Smooth muscle cell (in vitro differentiated cells): Measurements from ENCODE around the gene CBLN1. TPM values are rescaled to one million over a fixed set of nuclear protein-coding genes. Genes with fewer than 3 reads are reported as not detected.

ENCODE experiments used
- DNase-seq: peaks from one replicate; lab custom pipeline; 2025; ENCODE audit not compliant: unreplicated experiment; lab: John Stamatoyannopoulos, UW
- H2AFZ ChIP-seq: fragments of 200-600 bp; sonication (generic); 2 replicates; pipeline ENCODE4 v1.6.0; 2016; ENCODE audit warnings: antibody characterized with exemption, low read depth, mild to moderate bottlenecking
- H3F3A ChIP-seq: fragments of 200-600 bp; sonication (generic); 2 replicates; pipeline ENCODE4 v1.6.0; 2017; ENCODE audit warnings: antibody characterized with exemption, low read depth
- H3K27ac ChIP-seq: fragments of 200-600 bp; sonication (generic); 2 replicates; pipeline ENCODE4 v1.5.1; 2016; ENCODE audit warnings: low read depth, mild to moderate bottlenecking
- H3K27me3 ChIP-seq: fragments of 200-600 bp; sonication (generic); 2 replicates; pipeline ENCODE4 v1.6.1; 2016; ENCODE audit warnings: low read depth, mild to moderate bottlenecking
- H3K36me3 ChIP-seq: fragments of 200-600 bp; sonication (generic); 2 replicates; pipeline ENCODE4 v1.5.1; 2016; ENCODE audit warnings: low read depth
- H3K4me1 ChIP-seq: fragments of 200-600 bp; sonication (generic); 2 replicates; pipeline ENCODE4 v1.5.1; 2016; ENCODE audit warnings: low read depth
- H3K4me2 ChIP-seq: fragments of 200-600 bp; sonication (generic); 2 replicates; pipeline ENCODE4 v1.6.0; 2016; ENCODE audit warnings: mild to moderate bottlenecking
- H3K4me3 ChIP-seq: fragments of 200-600 bp; sonication (generic); 2 replicates; pipeline ENCODE4 v1.5.1; 2016; ENCODE audit warnings: mild to moderate bottlenecking
- H3K79me2 ChIP-seq: fragments of 200-600 bp; sonication (generic); 2 replicates; pipeline ENCODE4 v1.6.0; 2016; ENCODE audit warnings: low read depth, mild to moderate bottlenecking
- H3K9ac ChIP-seq: fragments of 200-600 bp; sonication (generic); 2 replicates; pipeline ENCODE4 v1.6.0; 2016; ENCODE audit warnings: low read depth
- H3K9me3 ChIP-seq: fragments of 200-600 bp; sonication (generic); replicated peaks from 2 replicates; pipeline ENCODE4 v1.5.1; 2016; ENCODE audit warnings: low read depth
- H4K20me1 ChIP-seq: fragments of 200-600 bp; sonication (generic); 2 replicates; pipeline ENCODE4 v1.6.0; 2016; ENCODE audit warnings: low read depth
- WGBS: methylation state at CpG from one replicate; pipeline ENCODE4 v1.1.7; 2016; ENCODE audit warnings: low lambda C conversion rate; 5-methylcytosine and 5-hydroxymethylcytosine counted together
- polyA plus RNA-seq: library from polyadenylated mRNA; unstranded; fragments of >200 nt; fragmentation: Nextera tagmentation; extraction: Ambion mirVana; gene quantifications from 2 replicates; pipeline ENCODE4 v1.2.1, GENCODE V29; 2016
- total RNA-seq: library from RNA; depleted of rRNA; stranded (reverse); fragments of >200 nt; gene quantifications from 2 replicates; pipeline ENCODE4 v1.2.3, GENCODE V29; 2014
- TF ChIP-seq, protein P1 (sequence below): fragments of 200-600 bp; sonication (generic); IDR thresholded peaks from 2 replicates; pipeline ENCODE4 v1.5.1; 2017; ENCODE audit warnings: borderline replicate concordance, mild to moderate bottlenecking, antibody characterized with exemption; ENCODE audit not compliant: insufficient read depth, poor library complexity, severe bottlenecking

Gene CBLN1
- total and polyA plus RNA-seq, 2 experiments from 2014 or later: not detected

GRCh38 chr16:49324703-49325102 is 43.1 kb upstream of the CBLN1 start:
- WGBS: 93% methylated on average over 9 of the region's 9 CpGs
- Histone ChIP-seq H3K9ac (no peak overlapping the region), H3K4me1 (no peaks in the 10 kb centered on the region), H4K20me1 (no peaks in the 10 kb centered on the region), H3K4me3 (no peak overlapping the region), H2AFZ (no peak overlapping the region), H3K9me3 (no peaks in the 10 kb centered on the region), H3K27me3 (no peaks in the 10 kb centered on the region), H3K27ac (no peak overlapping the region), H3K36me3 (no peaks in the 10 kb centered on the region), H3F3A (no peaks in the 10 kb centered on the region), H3K4me2 (no peak overlapping the region), H3K79me2 (no peaks in the 10 kb centered on the region)
- no peak for DNase-seq
- TF ChIP-seq, protein P1, sequence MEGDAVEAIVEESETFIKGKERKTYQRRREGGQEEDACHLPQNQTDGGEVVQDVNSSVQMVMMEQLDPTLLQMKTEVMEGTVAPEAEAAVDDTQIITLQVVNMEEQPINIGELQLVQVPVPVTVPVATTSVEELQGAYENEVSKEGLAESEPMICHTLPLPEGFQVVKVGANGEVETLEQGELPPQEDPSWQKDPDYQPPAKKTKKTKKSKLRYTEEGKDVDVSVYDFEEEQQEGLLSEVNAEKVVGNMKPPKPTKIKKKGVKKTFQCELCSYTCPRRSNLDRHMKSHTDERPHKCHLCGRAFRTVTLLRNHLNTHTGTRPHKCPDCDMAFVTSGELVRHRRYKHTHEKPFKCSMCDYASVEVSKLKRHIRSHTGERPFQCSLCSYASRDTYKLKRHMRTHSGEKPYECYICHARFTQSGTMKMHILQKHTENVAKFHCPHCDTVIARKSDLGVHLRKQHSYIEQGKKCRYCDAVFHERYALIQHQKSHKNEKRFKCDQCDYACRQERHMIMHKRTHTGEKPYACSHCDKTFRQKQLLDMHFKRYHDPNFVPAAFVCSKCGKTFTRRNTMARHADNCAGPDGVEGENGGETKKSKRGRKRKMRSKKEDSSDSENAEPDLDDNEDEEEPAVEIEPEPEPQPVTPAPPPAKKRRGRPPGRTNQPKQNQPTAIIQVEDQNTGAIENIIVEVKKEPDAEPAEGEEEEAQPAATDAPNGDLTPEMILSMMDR: no peak

DNA sequence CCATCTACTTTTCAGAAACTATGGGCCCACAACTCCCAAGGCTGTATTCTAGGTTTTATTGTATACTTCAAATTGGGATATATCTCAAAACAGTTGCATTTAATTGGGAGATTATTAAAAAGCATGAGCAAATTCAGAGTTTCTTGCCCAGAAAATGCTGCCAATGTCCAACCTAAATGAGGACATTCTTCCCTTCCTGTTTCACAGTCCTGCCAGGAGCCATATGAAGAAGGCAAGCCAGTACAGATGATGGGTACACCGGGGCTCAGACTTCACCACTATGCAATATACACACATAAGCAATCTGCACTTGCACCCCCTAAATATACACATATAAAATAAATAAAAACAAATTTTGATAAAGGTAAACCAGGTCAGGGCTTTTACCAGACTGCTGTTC is 34.0 kb upstream of the CBLN1 start:
- Histone ChIP-seq H3K4me1 (no peaks in the 10 kb centered on the region), H3K27ac (no peak overlapping the region), H3K9me3 (no peaks in the 10 kb centered on the region), H3K79me2 (no peaks in the 10 kb centered on the region), H3K36me3 (no peaks in the 10 kb centered on the region), H2AFZ (no peak overlapping the region), H4K20me1 (no peaks in the 10 kb centered on the region), H3F3A (no peaks in the 10 kb centered on the region), H3K9ac (no peak overlapping the region), H3K4me3 (no peak overlapping the region), H3K27me3 (peaks cover 11% of the 10 kb centered on the region), H3K4me2 (no peak overlapping the region)
- 79% methylated on average over 1 of the region's 1 CpG for WGBS
- no peak for DNase-seq
- TF ChIP-seq, protein P1: no peak

DNA sequence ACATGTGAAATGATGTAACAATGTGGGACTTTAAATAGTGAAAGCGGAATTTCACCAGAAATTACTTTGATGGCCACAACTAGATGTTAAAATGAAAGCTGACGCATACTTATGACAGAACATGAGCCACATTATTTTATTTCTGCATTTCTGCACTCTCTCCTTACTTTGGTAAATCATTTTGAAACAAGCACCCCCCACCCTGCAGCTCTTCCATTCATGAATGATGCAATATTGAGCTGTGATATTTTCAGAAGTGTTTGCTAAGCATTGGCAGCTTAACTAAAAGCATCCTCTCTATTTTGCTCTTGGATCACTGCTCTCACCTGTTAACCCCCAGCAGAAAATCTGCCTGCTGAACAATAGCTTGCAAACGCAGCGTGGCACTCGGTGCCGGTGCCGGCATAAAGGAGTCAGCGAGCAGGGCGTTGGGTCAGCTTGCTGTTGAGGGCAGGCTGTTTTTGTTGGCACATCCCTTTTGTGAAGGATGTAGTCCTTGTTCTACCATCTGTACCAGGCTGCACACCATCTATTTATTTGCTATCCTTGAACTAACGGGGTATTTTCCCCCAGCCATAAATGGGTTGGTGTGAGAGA is 30.8 kb upstream of the CBLN1 start:
- no peaks in the 10 kb centered on the region for H3K9me3 ChIP-seq
- peaks cover 11% of the 10 kb centered on the region for H3K27me3 ChIP-seq
- no peaks in the 10 kb centered on the region for H3F3A ChIP-seq
- TF ChIP-seq, protein P1: no peak
- 64% methylated on average over 10 of the region's 10 CpGs for WGBS
- H3K4me2 ChIP-seq: no peak overlapping the region
- DNase-seq: no peak
- no peaks in the 10 kb centered on the region for H3K36me3 ChIP-seq
- H3K4me3 ChIP-seq: no peak overlapping the region
- no peaks in the 10 kb centered on the region for H3K79me2 ChIP-seq
- H3K9ac ChIP-seq: no peak overlapping the region
- H3K27ac ChIP-seq: no peak overlapping the region
- no peaks in the 10 kb centered on the region for H3K4me1 ChIP-seq
- no peaks in the 10 kb centered on the region for H4K20me1 ChIP-seq
- H2AFZ ChIP-seq: no peak overlapping the region

DNA sequence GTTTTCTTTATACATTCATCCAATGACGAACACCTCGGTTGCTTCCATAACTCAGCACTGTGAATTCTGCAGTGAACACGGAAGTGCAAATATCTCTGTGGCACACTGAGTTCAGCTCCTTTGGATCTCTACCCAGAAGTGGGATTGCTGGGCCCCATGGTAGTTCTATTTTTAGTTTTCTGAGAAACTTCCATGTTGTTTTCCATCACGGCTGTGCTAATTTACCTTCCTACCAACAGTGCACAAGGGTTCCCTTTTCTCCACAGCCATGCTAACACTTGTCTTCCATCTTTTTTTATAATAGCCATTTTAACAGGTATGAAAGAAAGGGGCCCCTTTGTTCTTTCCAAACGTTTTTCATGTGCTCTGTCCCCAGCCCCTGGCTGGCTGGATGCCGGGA is 30.2 kb upstream of the CBLN1 start:
- Histone ChIP-seq H3K27ac (no peak overlapping the region), H3K4me3 (no peak overlapping the region), H3K27me3 (peaks cover 11% of the 10 kb centered on the region), H3K36me3 (no peaks in the 10 kb centered on the region), H3K4me1 (no peaks in the 10 kb centered on the region), H3F3A (no peaks in the 10 kb centered on the region), H3K4me2 (no peak overlapping the region), H3K9ac (no peak overlapping the region), H4K20me1 (no peaks in the 10 kb centered on the region), H3K79me2 (no peaks in the 10 kb centered on the region), H2AFZ (no peak overlapping the region), H3K9me3 (no peaks in the 10 kb centered on the region)
- DNase-seq: no peak
- 76% methylated on average over 6 of the region's 6 CpGs for WGBS
- TF ChIP-seq, protein P1: no peak
